HG02938 (cell line): ENCODE results near the gene TCOF1.

Experiments used
- ATAC-seq: cut with Tn5 transposase; IDR thresholded peaks from one replicate; pipeline ENCODE4 v1.9.1; 2021; ENCODE audit warnings: mild to moderate bottlenecking, moderate library complexity; ENCODE audit not compliant: unreplicated experiment

The TCOF1 gene

GRCh38 chr5:150446088-150446487 is 88.6 kb downstream of the TCOF1 start:
- no peak for ATAC-seq

GRCh38 chr5:150446583-150446982 is 89.1 kb downstream of the TCOF1 start:
- ATAC-seq, result no peak

GRCh38 chr5:150447188-150447587 is 89.7 kb downstream of the TCOF1 start:
- ATAC-seq, result no peak

GRCh38 chr5:150448334-150448733 is 90.8 kb downstream of the TCOF1 start:
- no peak for ATAC-seq

GRCh38 chr5:150448952-150449516 is 91.5 kb downstream of the TCOF1 start:
- peak; percentile 26 for ATAC-seq
